Activated CD8-positive, alpha-beta T cell treated with anti-CD3 and anti-CD28 coated beads for 36 hours (primary cell): ENCODE results near the gene HHLA2. TPM values are rescaled to one million over a fixed set of nuclear protein-coding genes. Genes with fewer than 3 reads are reported as not detected.
"Not testable (repeated sequence)": the region's sequence is repeated elsewhere in the genome, so short reads cannot be mapped to it uniquely, and the experiment has no call there.

Experiments used
- ATAC-seq: fragments of 200-7000 bp; cut with Tn5 transposase; one replicate; pipeline ENCODE4 v1.10.0; 2021; ENCODE audit warnings: mild to moderate bottlenecking, moderate library complexity
- CTCF ChIA-PET: fragments of 350-600 bp; sonication (Branson Sonifier 250); formaldehyde crosslinking; loops from one replicate; lab custom pipeline; 2021; ENCODE audit warnings: antibody characterized with exemption; lab: Charles Lee
- POLR2A ChIA-PET: fragments of 350-600 bp; sonication (Branson Sonifier 250); formaldehyde crosslinking; loops from one replicate; lab custom pipeline; 2021; ENCODE audit warnings: antibody characterized with exemption; lab: Charles Lee
- DNase-seq: peaks from one replicate; pipeline ENCODE4 v3.0.0-alpha.2; 2020
- H3K27ac Mint-ChIP-seq: one replicate; pipeline ENCODE4 v1.8.0; 2021; ENCODE audit warnings: mild to moderate bottlenecking, mixed read lengths
- H3K27me3 Mint-ChIP-seq: one replicate; pipeline ENCODE4 v1.8.0; 2021; ENCODE audit warnings: mixed read lengths
- H3K36me3 Mint-ChIP-seq: one replicate; pipeline ENCODE4 v1.8.0; 2021; ENCODE audit warnings: low read depth, mixed read lengths
- H3K4me1 Mint-ChIP-seq: one replicate; pipeline ENCODE4 v1.8.0; 2021; ENCODE audit warnings: low read depth, mixed read lengths
- H3K4me3 Mint-ChIP-seq: one replicate; pipeline ENCODE4 v1.8.0; 2021; ENCODE audit warnings: mild to moderate bottlenecking, moderate library complexity, mixed read lengths
- H3K9me3 Mint-ChIP-seq: one replicate; pipeline ENCODE4 v1.8.0; 2021; ENCODE audit warnings: mixed read lengths
- intact Hi-C: fragments of 100-400 bp; cut with micrococcal nuclease; formaldehyde crosslinking; loops from one replicate; pipeline ENCODE4 v1.10.0; 2022
- total RNA-seq, 2 experiments: library from RNA; stranded (reverse); gene quantifications; one replicate each; pipeline ENCODE4 v1.2.3, GENCODE V29; 2021
- TF ChIP-seq, protein P1 (sequence below): fragments of 200-600 bp; IDR thresholded peaks from one replicate; pipeline ENCODE4 v1.8.0; 2022; ENCODE audit warnings: antibody characterized with exemption, mild to moderate bottlenecking

Gene HHLA2
- total RNA-seq, 2 experiments from 2014 or later: 1.7 to 2.2 TPM

DNA sequence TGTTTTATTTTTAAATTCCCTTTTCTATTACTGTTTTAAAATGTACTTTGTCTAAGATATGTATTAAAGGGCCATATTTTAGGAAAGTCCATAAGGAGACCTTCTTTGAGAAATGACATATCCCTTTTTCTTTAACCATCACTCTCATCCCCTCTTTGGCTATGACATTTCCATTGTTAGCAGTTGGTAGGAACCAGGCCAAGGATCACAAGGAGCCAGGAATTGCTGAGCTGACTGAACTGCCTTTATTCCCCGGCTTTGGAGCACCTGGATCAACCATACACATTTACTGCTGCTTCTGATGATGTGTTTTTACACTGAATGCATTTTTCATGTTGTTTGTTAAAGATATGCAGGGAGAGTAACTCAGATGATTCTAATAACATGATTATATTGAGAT lies 79.7 kb downstream of the HHLA2 start:
- Mint-ChIP-seq H3K4me1 (no peaks in the 10 kb centered on the region), H3K9me3 (no peaks in the 10 kb centered on the region)
- ATAC-seq: no peak

DNA sequence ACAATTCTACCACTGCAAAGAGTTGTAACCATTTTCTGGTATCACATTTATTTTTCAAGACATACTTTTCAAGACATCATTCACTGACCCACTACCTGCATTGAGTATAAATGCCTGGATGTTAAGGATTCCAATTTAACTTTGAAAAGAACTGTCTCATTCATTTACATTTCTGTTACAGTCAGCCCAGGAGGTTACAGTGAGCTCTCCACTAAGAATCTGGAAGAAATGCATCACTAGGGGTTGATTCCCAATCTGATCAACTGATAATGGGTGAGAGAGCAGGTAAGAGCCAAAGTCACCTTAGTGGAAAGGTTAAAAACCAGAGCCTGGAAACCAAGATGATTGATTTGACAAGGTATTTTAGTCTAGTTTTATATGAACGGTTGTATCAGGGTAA lies 81.0 kb downstream of the HHLA2 start:
- TF ChIP-seq, protein P1, sequence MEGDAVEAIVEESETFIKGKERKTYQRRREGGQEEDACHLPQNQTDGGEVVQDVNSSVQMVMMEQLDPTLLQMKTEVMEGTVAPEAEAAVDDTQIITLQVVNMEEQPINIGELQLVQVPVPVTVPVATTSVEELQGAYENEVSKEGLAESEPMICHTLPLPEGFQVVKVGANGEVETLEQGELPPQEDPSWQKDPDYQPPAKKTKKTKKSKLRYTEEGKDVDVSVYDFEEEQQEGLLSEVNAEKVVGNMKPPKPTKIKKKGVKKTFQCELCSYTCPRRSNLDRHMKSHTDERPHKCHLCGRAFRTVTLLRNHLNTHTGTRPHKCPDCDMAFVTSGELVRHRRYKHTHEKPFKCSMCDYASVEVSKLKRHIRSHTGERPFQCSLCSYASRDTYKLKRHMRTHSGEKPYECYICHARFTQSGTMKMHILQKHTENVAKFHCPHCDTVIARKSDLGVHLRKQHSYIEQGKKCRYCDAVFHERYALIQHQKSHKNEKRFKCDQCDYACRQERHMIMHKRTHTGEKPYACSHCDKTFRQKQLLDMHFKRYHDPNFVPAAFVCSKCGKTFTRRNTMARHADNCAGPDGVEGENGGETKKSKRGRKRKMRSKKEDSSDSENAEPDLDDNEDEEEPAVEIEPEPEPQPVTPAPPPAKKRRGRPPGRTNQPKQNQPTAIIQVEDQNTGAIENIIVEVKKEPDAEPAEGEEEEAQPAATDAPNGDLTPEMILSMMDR: no peak
- ATAC-seq (no peak), DNase-seq (no peak)
- Mint-ChIP-seq H3K36me3 (no peaks in the 10 kb centered on the region), H3K27ac (no peak overlapping the region), H3K4me1 (no peaks in the 10 kb centered on the region), H3K27me3 (no peaks in the 10 kb centered on the region), H3K9me3 (no peaks in the 10 kb centered on the region), H3K4me3 (no peak overlapping the region)
- intact Hi-C loops: no loop called here
- POLR2A ChIA-PET: no interaction called here
- CTCF ChIA-PET: no interaction called here

More for the DNA sequence above, 79.7 kb downstream of the HHLA2 start:
- no peaks in the 10 kb centered on the region for H3K27me3 Mint-ChIP-seq
- TF ChIP-seq, protein P1: no peak
- ChIA-PET POLR2A (no interaction called here), CTCF (no interaction called here)
- H3K27ac Mint-ChIP-seq: no peak overlapping the region
- intact Hi-C loops: no loop called here
- H3K36me3 Mint-ChIP-seq: no peaks in the 10 kb centered on the region
- DNase-seq: no peak
- H3K4me3 Mint-ChIP-seq: no peak overlapping the region

DNA sequence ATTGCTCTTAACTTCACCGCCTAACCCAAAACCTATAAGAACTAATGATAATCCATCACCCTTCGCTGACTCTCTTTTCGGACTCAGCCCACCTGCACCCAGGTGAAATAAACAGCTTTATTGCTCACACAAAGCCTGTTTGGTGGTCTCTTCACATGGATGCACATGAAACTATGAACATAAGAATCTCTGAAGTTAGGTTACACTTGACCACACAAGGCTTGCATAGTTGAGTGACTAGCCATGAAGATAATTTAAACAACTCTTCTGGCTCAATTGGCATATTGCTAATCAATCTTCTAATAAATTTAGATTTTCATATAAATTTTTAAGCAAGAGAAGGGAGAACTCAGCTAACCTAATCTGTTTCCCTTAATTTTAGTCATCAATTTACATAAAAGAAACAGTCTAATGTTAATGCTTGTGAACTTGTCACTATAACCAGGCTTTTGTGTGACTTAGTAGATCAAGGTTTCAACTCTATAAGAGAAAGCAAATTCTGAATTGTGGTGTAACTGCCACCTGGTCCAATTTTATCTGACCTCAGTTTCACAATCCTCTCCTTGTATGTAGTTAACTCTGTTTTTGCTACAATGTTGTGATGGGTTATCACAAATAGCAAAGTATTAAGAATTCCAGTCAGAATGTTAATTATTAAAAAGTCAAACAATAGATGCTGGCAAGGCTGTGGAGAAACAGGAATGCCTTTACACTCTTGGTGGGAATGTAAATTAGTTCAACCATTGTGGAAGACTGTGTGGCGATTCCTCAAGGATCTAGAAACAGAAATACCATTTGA lies 82.0 kb downstream of the HHLA2 start:
- H3K36me3 Mint-ChIP-seq: no peaks in the 10 kb centered on the region
- DNase-seq: no peak
- no peaks in the 10 kb centered on the region for H3K27me3 Mint-ChIP-seq
- H3K9me3 Mint-ChIP-seq: no peaks in the 10 kb centered on the region
- no peak for ATAC-seq
- intact Hi-C loops: no loop called here
- H3K27ac Mint-ChIP-seq: no peak overlapping the region
- no peaks in the 10 kb centered on the region for H3K4me1 Mint-ChIP-seq
- TF ChIP-seq, protein P1: no peak
- ChIA-PET CTCF (no interaction called here), POLR2A (no interaction called here)
- no peak overlapping the region for H3K4me3 Mint-ChIP-seq

DNA sequence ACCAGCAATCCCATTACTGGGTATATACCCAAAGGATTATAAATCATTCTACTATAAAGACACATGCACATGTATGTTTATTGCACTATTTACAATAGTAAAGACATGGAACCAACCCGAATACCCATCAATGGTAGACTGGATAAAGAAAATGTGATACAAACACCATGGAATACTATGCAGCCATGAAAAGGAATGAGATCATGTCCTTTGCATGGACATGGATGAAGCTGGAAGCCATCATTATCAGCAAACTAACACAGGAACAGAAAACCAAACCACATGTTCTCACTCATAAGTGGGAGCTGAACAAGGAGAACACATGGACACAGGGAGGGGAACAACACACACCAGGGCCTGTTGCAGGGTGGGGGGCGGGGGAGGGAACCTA lies 82.6 kb downstream of the HHLA2 start:
- POLR2A ChIA-PET, ATAC-seq, H3K4me3 Mint-ChIP-seq, H3K27ac Mint-ChIP-seq, intact Hi-C loops, H3K36me3 Mint-ChIP-seq, H3K9me3 Mint-ChIP-seq, DNase-seq, H3K4me1 Mint-ChIP-seq, CTCF ChIA-PET, H3K27me3 Mint-ChIP-seq: not testable (repeated sequence)

DNA sequence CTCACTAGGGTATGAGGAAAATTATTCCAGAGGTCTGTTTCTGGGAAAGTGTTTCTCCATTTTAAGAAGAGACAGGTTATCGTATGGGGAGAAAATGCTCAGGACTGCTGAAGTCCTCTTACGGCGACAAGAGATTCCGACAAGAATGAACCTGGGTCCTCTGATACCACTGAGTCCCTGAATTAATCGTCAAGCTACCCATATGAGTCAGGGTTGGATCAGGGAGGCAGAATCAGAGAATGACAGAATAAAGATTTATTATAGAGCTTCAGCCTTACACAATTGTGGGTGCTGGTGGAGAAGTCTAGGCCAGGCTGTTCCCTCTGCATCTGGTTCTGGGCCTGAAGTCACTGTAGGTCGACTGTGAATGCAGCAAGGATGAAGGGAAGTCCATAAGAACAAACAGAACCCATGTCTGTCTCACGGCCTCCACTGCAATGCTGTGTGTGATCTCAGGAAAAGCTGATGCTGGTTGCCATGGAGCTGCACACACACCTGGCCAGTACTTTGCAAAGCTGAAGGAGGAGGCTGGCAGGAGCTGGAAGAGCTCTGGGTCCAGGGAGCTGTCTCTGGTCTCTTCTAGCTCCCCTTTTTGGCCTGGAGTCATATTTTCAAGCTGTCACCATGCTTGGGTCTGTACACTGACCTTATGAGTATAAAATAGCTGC lies 83.9 kb downstream of the HHLA2 start:
- Mint-ChIP-seq H3K36me3 (no peaks in the 10 kb centered on the region), H3K27me3 (no peaks in the 10 kb centered on the region)
- ATAC-seq: no peak

More for the DNA sequence above, 83.9 kb downstream of the HHLA2 start:
- no peaks in the 10 kb centered on the region for H3K4me1 Mint-ChIP-seq
- H3K4me3 Mint-ChIP-seq: no peak overlapping the region
- intact Hi-C loops: no loop called here
- ChIA-PET POLR2A (no interaction called here), CTCF (interaction anchor here (1.2 kb wide), 1 partner anchor 97 kb away, joined by 3 read pairs; no protein-coding TSS in a partner anchor)
- TF ChIP-seq, protein P1: no peak
- no peak overlapping the region for H3K27ac Mint-ChIP-seq
- no peaks in the 10 kb centered on the region for H3K9me3 Mint-ChIP-seq
- DNase-seq: no peak
